Fibroblast of mammary gland (primary cell): Measurements from ENCODE around the gene UTP20.

Experiments used
- DNase-seq: peaks from one replicate; pipeline ENCODE4 v3.0.0-alpha.2; 2010; ENCODE audit warnings: low read depth
- H3K4me3 ChIP-seq: 2 replicates; pipeline ENCODE4 v1.5.1; 2011; ENCODE audit warnings: low read depth, mild to moderate bottlenecking, low read length, moderate library complexity; ENCODE audit not compliant: control insufficient read depth
- CTCF ChIP-seq: conservative IDR thresholded peaks from 2 replicates; pipeline ENCODE4 v1.5.1; 2011; ENCODE audit warnings: low read depth, low read length, inconsistent platforms; ENCODE audit not compliant: control insufficient read depth, insufficient read depth

Gene UTP20

DNA sequence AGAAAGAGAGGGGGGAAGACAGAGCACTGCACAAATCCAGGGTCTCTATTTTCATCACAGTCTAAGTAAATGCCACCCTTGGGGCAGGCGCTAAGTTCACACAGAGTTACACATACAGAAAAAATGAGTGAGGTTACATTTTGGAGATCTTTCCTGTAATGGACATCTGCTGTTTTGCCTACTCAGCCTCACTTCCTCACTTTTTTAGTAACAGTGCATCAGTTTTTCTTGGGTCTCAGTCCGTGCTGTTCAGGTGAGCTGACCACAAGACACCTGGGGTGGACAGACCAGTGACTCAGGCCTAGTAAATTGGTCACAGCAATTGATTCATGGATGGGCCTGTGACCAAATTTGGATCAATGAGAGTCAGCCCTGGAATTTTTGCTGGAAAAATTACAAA lies 36.3 kb upstream of the UTP20 start:
- DNase-seq: no peak
- H3K4me3 ChIP-seq: no peak overlapping the region
- no peak for TF ChIP-seq CTCF

- DNase-seq: no peak
- no peak for TF ChIP-seq CTCF
- no peak overlapping the region for H3K4me3 ChIP-seq
Observed at GRCh38 chr12:101256266-101256665, 23.6 kb upstream of the UTP20 start.

- TF ChIP-seq CTCF: no peak
- no peak overlapping the region for H3K4me3 ChIP-seq
- no peak for DNase-seq
Observed at GRCh38 chr12:101257357-101257756, 22.5 kb upstream of the UTP20 start.

DNA sequence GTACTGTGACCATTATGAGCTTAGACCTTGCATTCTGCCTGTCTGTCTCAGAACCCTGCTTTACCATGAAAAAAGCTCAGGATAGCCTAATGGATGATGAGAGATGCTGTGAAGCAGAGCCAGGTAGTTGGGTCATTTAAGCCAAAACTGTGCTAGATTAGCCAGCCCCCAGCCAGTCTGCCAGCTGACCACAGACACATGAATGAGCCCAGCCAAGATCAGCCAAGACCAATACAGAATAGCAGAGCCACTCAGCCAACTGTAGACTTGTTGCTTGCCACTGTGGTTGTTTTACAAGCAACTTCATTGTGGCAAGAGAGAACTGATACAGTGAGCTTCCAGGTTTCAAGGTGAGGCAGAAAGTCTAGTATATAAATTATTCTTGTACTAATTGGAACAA lies 12.8 kb upstream of the UTP20 start:
- H3K4me3 ChIP-seq: no peak overlapping the region
- no peak for DNase-seq
- TF ChIP-seq CTCF: no peak

DNA sequence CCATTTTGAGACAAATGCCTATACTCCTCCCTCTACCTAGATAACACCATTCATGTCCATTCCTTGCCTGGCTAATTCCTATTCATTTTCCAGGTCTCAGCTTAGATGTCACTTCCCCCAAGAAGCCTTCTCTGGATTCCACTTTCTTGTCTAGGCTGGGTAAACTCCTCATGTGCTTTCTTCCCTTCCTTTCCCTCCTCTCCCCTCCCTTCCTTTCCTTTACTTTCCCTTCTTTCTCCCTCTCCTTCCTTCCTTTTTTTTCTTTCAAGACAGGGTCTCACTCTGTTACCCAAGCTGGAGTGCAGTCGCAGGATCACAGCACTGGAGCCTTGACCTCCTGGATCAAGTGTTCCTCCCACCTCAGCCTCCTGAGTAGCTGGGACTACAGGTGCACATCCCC lies 3.5 kb upstream of the UTP20 start:
- TF ChIP-seq CTCF: no peak
- DNase-seq: no peak
- H3K4me3 ChIP-seq: no peak overlapping the region

- H3K4me3 ChIP-seq: no peak overlapping the region
- no peak for TF ChIP-seq CTCF
- peak; percentile 28 for DNase-seq
Observed at GRCh38 chr12:101277443-101277842, 2.5 kb upstream of the UTP20 start.

GRCh38 chr12:101287357-101287756 lies 7.5 kb downstream of the UTP20 start:
- H3K4me3 ChIP-seq: no peak overlapping the region
- no peak for DNase-seq
- no peak for TF ChIP-seq CTCF
